Measurements from ENCODE around the gene TGFB1I1.

- TF ChIP-seq MAX (IDR thresholded peaks at IDR 0.05) (no peak), EGR1 (IDR thresholded peaks at IDR 0.05) (no peak), USF1 (IDR thresholded peaks at IDR 0.05) (no peak), CEBPB (IDR thresholded peaks at IDR 0.05) (no peak), EP300 (IDR thresholded peaks at IDR 0.05; ENCODE audit: borderline replicate concordance) (no peak)
Measured at GRCh38 chr16:31428279-31428597, 43.7 kb upstream of the TGFB1I1 start, which contains the start of gene COX6A2.

Measured in Ishikawa (cell line).